ENCODE measurements around the gene NFILZ. TPM values are rescaled to one million over a fixed set of nuclear protein-coding genes. Genes with fewer than 3 reads are reported as not detected.
A peak's percentile ranks its signal among the peaks of the same experiment; 100 is the strongest.

NFILZ gene
- total RNA-seq, 1 donor from 2014 or later: not detected

- Histone ChIP-seq H2AFZ (replicated peaks) (no peak overlapping the region), H3K36me3 (no peaks in the 10 kb centered on the region)
- peak overlapping the region; percentile 22 for H3K4me3 Mint-ChIP-seq
Measured at GRCh38 chr19:8593931-8594330, 36.5 kb upstream of the NFILZ start.

DNA sequence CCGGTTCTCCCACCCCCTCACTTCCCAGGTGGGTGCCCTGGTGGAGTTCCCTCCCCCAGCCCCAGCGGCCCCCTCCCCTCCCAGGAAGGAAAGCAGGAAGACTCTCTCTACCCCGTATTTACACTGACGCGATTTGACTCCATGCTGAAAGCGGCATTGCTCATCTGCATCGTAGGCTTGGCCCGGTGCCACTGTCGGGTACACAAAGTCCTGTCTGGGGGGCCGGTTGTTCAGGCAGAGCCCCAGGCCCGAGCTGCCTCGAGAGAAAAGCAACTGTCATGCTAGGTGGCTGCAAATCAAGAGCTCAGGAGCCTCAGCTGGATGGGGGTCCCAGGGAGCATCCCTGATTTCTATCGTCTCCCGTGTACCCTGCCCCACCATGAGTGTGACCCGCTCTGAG is 34.8 kb upstream of the NFILZ start:
- no peak for DNase-seq (ENCODE audit: low spot score)
- Histone ChIP-seq H3F3A (ENCODE audit: low read depth) (peaks cover 10% of the 10 kb centered on the region), H3K4me3 (no peak overlapping the region), H4K20me1 (ENCODE audit: low read depth) (no peaks in the 10 kb centered on the region), H3K9ac (no peak overlapping the region), H3K4me2 (no peak overlapping the region), H2AFZ (replicated peaks) (no peak overlapping the region), H3K36me3 (no peaks in the 10 kb centered on the region), H3K79me2 (ENCODE audit: low read depth) (no peaks in the 10 kb centered on the region), H3K9me3 (ENCODE audit: low read depth) (no peaks in the 10 kb centered on the region), H3K4me1 (peaks cover 3% of the 10 kb centered on the region), H3K27ac (no peak overlapping the region), H3K27me3 (peaks cover 23% of the 10 kb centered on the region)
- H3K4me3 Mint-ChIP-seq: no peak overlapping the region
- no peak for TF ChIP-seq EZH2phosphoT487 (IDR thresholded peaks at IDR 0.05)
- TF ChIP-seq CTCF (IDR thresholded peaks at IDR 0.05): no peak
- TF ChIP-seq EZH2 (IDR thresholded peaks at IDR 0.05): no peak
- H3K9me3 Mint-ChIP-seq: peaks cover 6% of the 10 kb centered on the region
- H3K27me3 Mint-ChIP-seq (ENCODE audit: insufficient read depth, low read depth): peaks cover 9% of the 10 kb centered on the region
- peaks cover 7% of the 10 kb centered on the region for H3K36me3 Mint-ChIP-seq
- no peak overlapping the region for H3K27ac Mint-ChIP-seq
- peaks cover 6% of the 10 kb centered on the region for H3K4me1 Mint-ChIP-seq

More at GRCh38 chr19:8593931-8594330, 36.5 kb upstream of the NFILZ start:
- TF ChIP-seq EZH2phosphoT487 (IDR thresholded peaks at IDR 0.05) (no peak), CTCF (IDR thresholded peaks at IDR 0.05) (peak; percentile 17)
- H3K27me3 ChIP-seq: peaks cover 33% of the 10 kb centered on the region
- peaks cover 10% of the 10 kb centered on the region for H3F3A ChIP-seq (ENCODE audit: low read depth)
- H3K36me3 Mint-ChIP-seq: peaks cover 5% of the 10 kb centered on the region
- no peaks in the 10 kb centered on the region for H4K20me1 ChIP-seq (ENCODE audit: low read depth)
- H3K4me3 ChIP-seq: no peak overlapping the region
- peaks cover 3% of the 10 kb centered on the region for H3K4me1 ChIP-seq
- no peak overlapping the region for H3K27ac ChIP-seq
- H3K27me3 Mint-ChIP-seq (ENCODE audit: insufficient read depth, low read depth): peaks cover 12% of the 10 kb centered on the region
- DNase-seq (ENCODE audit: low spot score): no peak
- no peak overlapping the region for H3K4me2 ChIP-seq
- no peaks in the 10 kb centered on the region for H3K9me3 ChIP-seq (ENCODE audit: low read depth)
- H3K9ac ChIP-seq: no peak overlapping the region
- H3K27ac Mint-ChIP-seq: no peak overlapping the region
- no peaks in the 10 kb centered on the region for H3K79me2 ChIP-seq (ENCODE audit: low read depth)
- peaks cover 6% of the 10 kb centered on the region for H3K4me1 Mint-ChIP-seq
- H3K9me3 Mint-ChIP-seq: peaks cover 6% of the 10 kb centered on the region

GRCh38 chr19:8596168-8596567 is 34.3 kb upstream of the NFILZ start:
- Mint-ChIP-seq H3K27ac (no peak overlapping the region), H3K36me3 (peaks cover 7% of the 10 kb centered on the region), H3K27me3 (ENCODE audit: insufficient read depth, low read depth) (peaks cover 4% of the 10 kb centered on the region), H3K9me3 (peaks cover 6% of the 10 kb centered on the region), H3K4me3 (no peak overlapping the region), H3K4me1 (peaks cover 6% of the 10 kb centered on the region)
- Histone ChIP-seq H3K4me1 (peaks cover 3% of the 10 kb centered on the region), H3K9ac (no peak overlapping the region), H3K79me2 (ENCODE audit: low read depth) (no peaks in the 10 kb centered on the region), H3K27me3 (peaks cover 18% of the 10 kb centered on the region), H3F3A (ENCODE audit: low read depth) (peaks cover 10% of the 10 kb centered on the region), H3K27ac (no peak overlapping the region), H3K9me3 (ENCODE audit: low read depth) (no peaks in the 10 kb centered on the region), H4K20me1 (ENCODE audit: low read depth) (no peaks in the 10 kb centered on the region), H3K36me3 (no peaks in the 10 kb centered on the region), H3K4me3 (no peak overlapping the region), H2AFZ (replicated peaks) (no peak overlapping the region), H3K4me2 (no peak overlapping the region)
- DNase-seq (ENCODE audit: low spot score): no peak
- TF ChIP-seq EZH2 (IDR thresholded peaks at IDR 0.05) (no peak), EZH2phosphoT487 (IDR thresholded peaks at IDR 0.05) (no peak), CTCF (IDR thresholded peaks at IDR 0.05) (no peak)

Measured in neural progenitor cell (in vitro differentiated cells).